Fibroblast of mammary gland (primary cell): ENCODE data around the gene SMIM24.
"Not testable (repeated sequence)": the region's sequence is repeated elsewhere in the genome, so short reads cannot be mapped to it uniquely, and the experiment has no call there.

Experiments used
- DNase-seq: peaks from one replicate; pipeline ENCODE4 v3.0.0-alpha.2; 2010; ENCODE audit warnings: low read depth
- H3K4me3 ChIP-seq: 2 replicates; pipeline ENCODE4 v1.5.1; 2011; ENCODE audit warnings: low read depth, mild to moderate bottlenecking, low read length, moderate library complexity; ENCODE audit not compliant: control insufficient read depth
- TF ChIP-seq, protein P1 (sequence below): conservative IDR thresholded peaks from 2 replicates; pipeline ENCODE4 v1.5.1; 2011; ENCODE audit warnings: low read depth, low read length, inconsistent platforms; ENCODE audit not compliant: control insufficient read depth, insufficient read depth

SMIM24 gene

DNA sequence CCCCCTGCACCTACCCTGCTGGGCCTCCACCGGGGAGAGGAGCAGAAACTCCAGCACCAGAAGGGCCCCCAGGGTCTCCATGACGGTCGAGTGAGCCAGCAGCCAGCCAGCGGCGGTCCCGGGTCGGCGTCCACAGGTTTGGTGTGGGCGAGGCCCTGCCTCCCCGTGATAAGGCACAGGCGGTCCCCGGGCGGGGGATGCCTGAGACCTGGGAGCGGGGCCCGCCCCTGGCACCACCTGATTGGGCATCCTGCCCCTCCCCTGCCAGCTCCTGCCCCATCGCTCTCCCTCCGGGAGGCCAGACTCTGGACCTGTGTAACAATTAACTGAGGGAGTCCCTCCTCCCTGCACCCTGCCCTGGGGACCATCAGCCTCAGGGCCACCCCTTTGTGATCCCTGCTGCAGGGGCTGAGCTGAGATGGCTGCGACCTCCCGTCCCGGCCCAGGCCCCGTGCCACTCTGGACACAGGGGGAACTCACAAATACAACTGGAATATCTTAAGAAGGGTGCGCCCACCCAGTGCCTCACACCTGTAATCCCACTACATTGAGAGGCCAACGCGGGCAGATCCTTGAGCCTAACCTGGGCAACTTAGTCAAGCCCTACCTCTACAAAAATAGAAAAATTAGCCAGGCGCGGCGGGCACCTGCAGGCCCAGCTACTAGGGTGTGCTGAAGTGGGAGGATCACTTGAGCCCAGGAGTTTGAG is at the start of gene SMIM24:
Gene SMIM24 (minus strand): TSS at position 143 of the 709 bp plus-strand sequence. CDS start 62 bp downstream, at position 81.
- no peak for DNase-seq
- TF ChIP-seq, protein P1, sequence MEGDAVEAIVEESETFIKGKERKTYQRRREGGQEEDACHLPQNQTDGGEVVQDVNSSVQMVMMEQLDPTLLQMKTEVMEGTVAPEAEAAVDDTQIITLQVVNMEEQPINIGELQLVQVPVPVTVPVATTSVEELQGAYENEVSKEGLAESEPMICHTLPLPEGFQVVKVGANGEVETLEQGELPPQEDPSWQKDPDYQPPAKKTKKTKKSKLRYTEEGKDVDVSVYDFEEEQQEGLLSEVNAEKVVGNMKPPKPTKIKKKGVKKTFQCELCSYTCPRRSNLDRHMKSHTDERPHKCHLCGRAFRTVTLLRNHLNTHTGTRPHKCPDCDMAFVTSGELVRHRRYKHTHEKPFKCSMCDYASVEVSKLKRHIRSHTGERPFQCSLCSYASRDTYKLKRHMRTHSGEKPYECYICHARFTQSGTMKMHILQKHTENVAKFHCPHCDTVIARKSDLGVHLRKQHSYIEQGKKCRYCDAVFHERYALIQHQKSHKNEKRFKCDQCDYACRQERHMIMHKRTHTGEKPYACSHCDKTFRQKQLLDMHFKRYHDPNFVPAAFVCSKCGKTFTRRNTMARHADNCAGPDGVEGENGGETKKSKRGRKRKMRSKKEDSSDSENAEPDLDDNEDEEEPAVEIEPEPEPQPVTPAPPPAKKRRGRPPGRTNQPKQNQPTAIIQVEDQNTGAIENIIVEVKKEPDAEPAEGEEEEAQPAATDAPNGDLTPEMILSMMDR, result no peak
- no peak within 1 kb of the TSS for H3K4me3 ChIP-seq

DNA sequence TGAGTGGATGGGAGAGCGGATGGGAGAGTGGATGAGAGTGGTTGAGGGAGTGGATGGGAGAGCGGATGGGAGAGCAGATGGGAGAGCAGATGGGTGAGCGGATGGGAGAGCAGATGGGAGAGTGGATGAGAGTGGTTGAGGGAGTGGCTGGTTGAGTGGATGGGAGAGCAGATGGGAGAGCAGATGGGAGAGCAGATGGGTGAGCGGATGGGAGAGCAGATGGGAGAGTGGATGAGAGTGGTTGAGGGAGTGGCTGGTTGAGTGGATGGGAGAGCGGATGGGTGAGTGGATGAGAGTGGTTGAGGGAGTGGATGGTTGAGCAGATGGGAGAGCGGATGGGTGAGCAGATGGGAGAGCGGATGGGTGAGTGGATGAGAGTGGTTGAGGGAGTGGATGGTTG is 49.0 kb upstream of the SMIM24 start:
- H3K4me3 ChIP-seq, DNase-seq: not testable (repeated sequence)

DNA sequence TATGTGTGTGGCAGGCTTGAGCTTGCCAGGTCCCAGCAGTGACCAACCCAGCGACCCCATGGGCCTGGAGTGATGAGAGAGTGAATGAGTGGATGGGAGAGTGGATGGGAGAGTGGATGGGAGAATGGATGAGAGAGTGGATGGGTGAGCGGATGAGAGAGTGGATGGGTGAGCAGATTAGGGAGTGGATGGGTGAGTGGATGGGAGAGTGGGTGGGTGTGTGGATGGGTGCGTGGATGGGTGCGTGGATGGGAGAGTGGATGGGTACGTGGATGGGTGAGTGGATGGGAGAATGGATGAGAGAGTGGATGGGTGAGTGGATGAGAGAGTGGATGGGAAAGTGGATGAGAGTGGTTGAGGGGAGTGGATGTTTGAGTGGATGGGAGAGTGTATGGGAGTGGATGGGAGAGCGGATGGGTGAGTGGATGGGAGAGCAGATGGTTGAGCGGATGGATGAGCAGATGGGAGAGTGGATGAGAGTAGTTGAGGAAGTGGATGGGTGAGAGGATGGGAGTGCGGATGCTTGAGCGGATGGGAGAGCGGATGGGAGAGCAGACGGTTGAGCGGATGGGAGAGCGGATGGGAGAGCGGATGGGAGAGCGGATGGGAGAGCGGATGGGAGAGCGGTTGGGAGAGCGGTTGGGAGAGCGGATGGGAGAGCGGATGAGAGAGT is 48.4 kb upstream of the SMIM24 start:
- no peak for DNase-seq
- no peak overlapping the region for H3K4me3 ChIP-seq
- TF ChIP-seq, protein P1, result no peak

DNA sequence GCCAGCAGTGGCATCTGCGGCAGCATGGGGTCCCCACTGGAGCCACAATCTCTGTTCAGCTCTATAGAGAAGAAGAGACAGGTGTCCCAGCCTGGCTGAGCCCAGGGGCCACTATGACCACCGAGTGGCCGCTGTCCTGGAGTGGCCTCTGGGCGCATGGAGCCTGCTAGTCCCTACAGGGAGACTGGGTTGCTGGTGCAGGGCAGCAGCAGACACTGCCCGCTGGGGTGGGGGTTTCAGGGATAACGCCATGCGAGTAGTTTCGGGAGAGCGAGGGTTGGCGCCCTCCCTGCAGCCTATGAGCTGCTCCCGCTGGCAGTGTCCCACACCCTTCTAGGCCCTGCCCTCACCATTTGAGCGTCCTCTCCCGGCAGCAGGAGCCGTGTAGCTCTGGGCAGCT is 47.8 kb upstream of the SMIM24 start:
- H3K4me3 ChIP-seq, result no peak overlapping the region
- no peak for DNase-seq
- TF ChIP-seq, protein P1, result no peak

DNA sequence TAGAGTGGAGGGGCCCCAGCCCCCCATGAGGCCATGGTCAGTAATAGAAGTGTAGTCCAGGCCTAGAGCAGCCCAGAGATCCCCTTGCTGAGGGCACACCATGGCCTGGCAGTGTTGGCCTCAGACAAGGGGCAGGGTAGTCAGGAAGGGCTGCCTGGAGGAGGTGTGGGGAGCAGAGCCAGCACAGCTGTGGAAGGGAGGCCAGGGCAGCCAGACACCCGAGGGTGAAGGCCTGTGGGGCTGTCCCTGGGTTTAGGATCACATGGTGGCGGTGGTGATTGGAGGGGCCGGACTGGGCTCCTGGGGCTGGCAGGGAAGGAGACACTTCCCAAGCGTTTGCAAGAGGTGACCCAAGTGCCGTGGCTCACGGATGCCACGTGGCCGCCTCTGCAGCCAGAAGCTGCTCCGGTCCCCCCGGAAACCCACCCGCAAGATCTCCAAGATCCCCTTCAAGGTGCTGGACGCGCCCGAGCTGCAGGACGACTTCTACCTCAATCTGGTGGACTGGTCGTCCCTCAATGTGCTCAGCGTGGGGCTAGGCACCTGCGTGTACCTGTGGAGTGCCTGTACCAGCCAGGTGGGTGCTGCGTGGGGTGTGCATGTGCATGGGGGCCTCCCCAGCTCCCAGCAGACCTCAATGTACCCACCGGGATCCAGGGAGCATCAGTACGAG is 47.0 kb upstream of the SMIM24 start:
- no peak for DNase-seq
- H3K4me3 ChIP-seq, result no peak overlapping the region
- TF ChIP-seq, protein P1, result no peak

DNA sequence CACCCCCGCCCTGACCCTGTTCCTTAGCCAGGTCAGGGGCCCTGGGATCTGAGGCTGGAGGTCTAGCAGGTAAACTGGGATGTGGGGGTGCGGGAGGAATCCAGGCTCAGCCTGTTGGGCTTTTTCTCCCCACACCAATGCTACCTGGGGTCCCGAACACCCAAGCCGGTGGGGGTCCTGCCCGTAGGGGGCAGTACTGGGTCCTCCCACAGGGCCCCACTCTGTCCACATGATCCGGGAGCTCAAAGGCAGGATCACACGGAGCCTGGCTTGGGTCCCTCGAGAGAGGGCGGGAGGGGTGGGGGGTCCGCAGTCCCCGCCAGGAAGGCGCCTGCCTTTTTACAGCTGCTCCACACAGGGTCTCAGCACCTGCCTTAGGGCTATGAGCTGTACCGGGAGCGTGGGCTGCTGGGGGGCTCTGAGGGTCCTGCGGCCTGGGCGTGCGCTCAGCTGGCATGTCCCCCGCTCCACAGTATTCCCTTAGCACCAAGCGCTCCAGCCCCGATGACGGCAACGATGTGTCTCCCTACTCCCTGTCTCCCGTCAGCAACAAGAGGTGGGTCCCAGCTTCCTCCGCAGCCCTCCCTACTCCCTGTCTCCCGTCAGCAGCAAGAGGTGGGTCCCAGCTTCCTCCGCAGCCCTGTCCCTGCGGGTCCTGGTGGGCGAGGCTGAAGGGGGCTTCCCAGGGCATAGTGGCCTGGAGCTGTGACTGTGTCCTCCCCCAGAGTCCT is 46.3 kb upstream of the SMIM24 start:
- no peak overlapping the region for H3K4me3 ChIP-seq
- DNase-seq, result no peak
- TF ChIP-seq, protein P1, result no peak

DNA sequence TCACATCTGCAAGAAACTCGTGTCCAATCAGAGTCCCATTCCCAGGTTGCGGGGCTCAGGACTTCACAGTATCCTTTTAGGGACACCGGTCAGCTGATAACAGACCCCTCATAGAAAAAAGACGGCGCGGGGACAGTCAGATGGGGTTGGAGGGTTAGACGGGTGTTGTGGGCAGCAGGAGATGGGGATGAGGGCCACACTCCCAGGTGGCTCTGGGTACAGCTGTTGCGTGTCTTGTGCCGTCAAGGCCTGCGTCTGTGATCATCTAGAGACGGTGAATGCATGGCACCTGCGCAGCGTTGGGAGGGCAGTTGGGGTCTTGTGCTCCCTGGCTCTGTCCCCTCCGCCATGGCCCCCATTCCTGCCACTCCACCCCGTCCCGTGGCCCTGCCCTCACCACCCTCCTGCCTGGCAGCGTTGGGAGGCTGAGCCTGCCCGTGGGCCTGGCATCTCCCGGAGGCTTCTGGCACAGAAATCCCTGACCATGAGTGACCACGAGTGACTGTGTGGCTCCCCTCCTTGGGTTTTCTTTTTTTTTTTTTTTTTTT is 44.7 kb upstream of the SMIM24 start:
- DNase-seq, result no peak
- TF ChIP-seq, protein P1, result no peak
- no peak overlapping the region for H3K4me3 ChIP-seq
